CD4-positive, alpha-beta memory T cell (primary cell): ENCODE measurements around the gene RNF186. TPM values are rescaled to one million over a fixed set of nuclear protein-coding genes. Genes with fewer than 3 reads are reported as not detected.

Experiments
- CTCF ChIA-PET: fragments of 350-600 bp; sonication (Branson Sonifier 250); formaldehyde crosslinking; loops from one replicate; lab custom pipeline; 2021; ENCODE audit warnings: inconsistent platforms; ENCODE audit not compliant: partially characterized antibody; lab: Charles Lee
- POLR2A ChIA-PET: fragments of 350-600 bp; sonication (Branson Sonifier 250); formaldehyde crosslinking; loops from one replicate; lab custom pipeline; 2021; ENCODE audit not compliant: partially characterized antibody; lab: Charles Lee
- DNase-seq, 5 donors: peaks; one replicate each; pipeline versions ENCODE4 v3.0.0 to v3.0.0-alpha.2; 2020 to 2022; ENCODE audit warnings: mixed read lengths in 1 of 5
- H3K27ac ChIP-seq: one replicate; pipeline ENCODE4 v1.7.0; 2013; ENCODE audit warnings: low read depth, low read length
- H3K27me3 ChIP-seq: 2 replicates; pipeline ENCODE4 v1.7.0; 2013; ENCODE audit warnings: mild to moderate bottlenecking, low read length, moderate library complexity; ENCODE audit not compliant: insufficient read depth
- H3K36me3 ChIP-seq: 2 replicates; pipeline ENCODE4 v1.7.0; 2013; ENCODE audit warnings: mild to moderate bottlenecking, low read length, moderate library complexity; ENCODE audit not compliant: insufficient read depth
- H3K4me1 ChIP-seq: 2 replicates; pipeline ENCODE4 v1.7.0; 2013; ENCODE audit warnings: mild to moderate bottlenecking, low read length, moderate library complexity; ENCODE audit not compliant: insufficient read depth
- H3K4me3 ChIP-seq, 2 donors: one replicate each; pipeline ENCODE4 v1.7.0; 2013; ENCODE audit warnings: low read length in 2 of 2, mild to moderate bottlenecking in 1 of 2
- H3K9me3 ChIP-seq, 2 donors: one replicate each; pipeline ENCODE4 v1.7.0; 2013; ENCODE audit warnings: low read length in 2 of 2, control low read depth in 1 of 2; ENCODE audit not compliant: control insufficient read depth in 1 of 2
- H3K27ac Mint-ChIP-seq, 7 donors: one replicate each; pipeline ENCODE4 v1.8.0; 2020 to 2021; ENCODE audit warnings: mixed read lengths in 7 of 7, mild to moderate bottlenecking in 6 of 7, inconsistent platforms in 3 of 7, moderate library complexity in 3 of 7
- H3K27me3 Mint-ChIP-seq, 2 donors: one replicate each; pipeline ENCODE4 v1.8.0; 2020 to 2021; ENCODE audit warnings: mixed read lengths in 2 of 2
- H3K36me3 Mint-ChIP-seq, 2 donors: one replicate each; pipeline ENCODE4 v1.8.0; 2020 to 2021; ENCODE audit warnings: mixed read lengths in 2 of 2, inconsistent platforms in 1 of 2, mild to moderate bottlenecking in 1 of 2
- H3K4me1 Mint-ChIP-seq, 4 donors: one replicate each; pipeline ENCODE4 v1.8.0; 2020 to 2021; ENCODE audit warnings: mixed read lengths in 4 of 4, mild to moderate bottlenecking in 1 of 4
- H3K4me3 Mint-ChIP-seq, 8 donors: one replicate each; pipeline ENCODE4 v1.8.0; 2020 to 2021; ENCODE audit warnings: mixed read lengths in 8 of 8, mild to moderate bottlenecking in 7 of 8, moderate library complexity in 6 of 8, inconsistent platforms in 3 of 8
- H3K9me3 Mint-ChIP-seq, 8 donors: one replicate each; pipeline ENCODE4 v1.8.0; 2020 to 2021; ENCODE audit warnings: mixed read lengths in 8 of 8, mild to moderate bottlenecking in 5 of 8, inconsistent platforms in 3 of 8, moderate library complexity in 1 of 8
- intact Hi-C: fragments of 100-400 bp; cut with micrococcal nuclease; formaldehyde crosslinking; loops from one replicate; pipeline ENCODE4 v1.15.1; 2023
- polyA plus RNA-seq, 2 donors: library from polyadenylated mRNA; unstranded; fragments of 300-500 nt; fragmentation: Illumina TruSeq; gene quantifications; one replicate each; pipeline ENCODE4 v1.2.3, GENCODE V29; 2021
- total RNA-seq, 2 experiments: library from RNA; stranded (reverse); gene quantifications; one replicate each; pipeline ENCODE4 v1.2.3, GENCODE V29; 2021

RNF186 gene
- total and polyA plus RNA-seq, 4 experiments from 2014 or later: not detected

DNA sequence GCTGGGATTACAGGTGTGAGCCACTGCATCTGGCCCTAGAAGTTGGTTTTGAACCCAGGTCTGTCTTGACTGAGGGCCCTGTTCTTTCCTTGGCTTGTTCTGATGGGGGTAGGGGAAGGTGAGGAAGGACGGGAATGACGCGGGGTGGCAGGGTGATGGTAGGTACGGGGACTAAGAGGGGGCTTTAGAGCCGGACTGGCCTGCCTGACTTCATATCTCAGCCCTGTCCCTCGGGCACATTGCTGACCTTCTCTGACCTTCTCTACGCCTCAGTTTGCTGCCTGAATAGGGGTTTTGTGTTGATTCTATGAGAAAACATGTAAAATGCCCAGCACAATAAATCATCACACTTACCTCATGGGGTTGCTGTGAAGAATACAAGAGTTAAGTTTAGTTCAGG is 6.7 kb downstream of the RNF186 start:
- H3K4me3 Mint-ChIP-seq: no peak overlapping the region
- H3K4me1 ChIP-seq: no peaks in the 10 kb centered on the region
- no peaks in the 10 kb centered on the region for H3K27me3 ChIP-seq
- H3K27ac ChIP-seq: no peak overlapping the region
- no peaks in the 10 kb centered on the region for H3K36me3 ChIP-seq
- H3K27ac Mint-ChIP-seq: no peak overlapping the region
- ChIA-PET POLR2A (no interaction called here), CTCF (no interaction called here)
- H3K9me3 Mint-ChIP-seq: no peaks in the 10 kb centered on the region
- no peaks in the 10 kb centered on the region for H3K36me3 Mint-ChIP-seq
- no peaks in the 10 kb centered on the region for H3K27me3 Mint-ChIP-seq
- no peaks in the 10 kb centered on the region for H3K4me1 Mint-ChIP-seq
- H3K4me3 ChIP-seq: no peak overlapping the region
- intact Hi-C loops: no loop called here
- no peak for DNase-seq
- H3K9me3 ChIP-seq: no peaks in the 10 kb centered on the region

DNA sequence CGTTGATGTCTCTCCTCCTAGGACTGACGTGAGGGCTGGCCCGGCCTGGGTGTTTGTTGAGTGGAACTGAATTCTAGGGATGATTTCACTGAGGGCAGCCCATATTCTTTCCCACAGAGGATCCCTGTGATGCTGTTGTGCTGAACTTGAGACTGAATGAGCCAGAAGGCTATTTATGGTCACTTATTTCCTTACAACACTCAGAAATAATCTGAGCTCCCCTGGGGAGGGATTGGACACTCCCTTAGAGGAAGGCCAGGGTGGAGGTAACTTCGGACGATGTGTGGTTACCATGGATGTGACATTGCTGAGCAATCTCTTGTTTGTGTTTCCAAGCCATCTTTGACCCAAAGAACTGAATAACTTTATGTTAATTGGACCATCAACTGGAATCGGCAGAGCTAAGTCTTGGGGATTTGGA is 10.2 kb downstream of the RNF186 start:
- Histone ChIP-seq H3K9me3 (no peaks in the 10 kb centered on the region), H3K36me3 (no peaks in the 10 kb centered on the region), H3K4me1 (peaks cover 12% of the 10 kb centered on the region), H3K4me3 (no peak overlapping the region), H3K27ac (no peak overlapping the region), H3K27me3 (no peaks in the 10 kb centered on the region)
- H3K4me1 Mint-ChIP-seq: peaks cover 8 to 18% (median 13%) of the 10 kb centered on the region in 4 donors
- DNase-seq: no peak
- no peak overlapping the region for H3K4me3 Mint-ChIP-seq
- CTCF ChIA-PET: interaction anchor here (0.6 kb wide), 1 partner anchor 392 kb away, joined by 3 read pairs; no protein-coding TSS in a partner anchor
- intact Hi-C loops: no loop called here
- H3K36me3 Mint-ChIP-seq: peaks cover 0 to 4% of the 10 kb centered on the region in 2 donors
- no peaks in the 10 kb centered on the region for H3K27me3 Mint-ChIP-seq
- peak overlapping the region in 1 of 7 donors; percentile 24 for H3K27ac Mint-ChIP-seq
- POLR2A ChIA-PET: no interaction called here
- H3K9me3 Mint-ChIP-seq: no peaks in the 10 kb centered on the region

GRCh38 chr1:19802269-19802668 is 12.8 kb downstream of the RNF186 start:
- no peaks in the 10 kb centered on the region for H3K36me3 ChIP-seq
- no peaks in the 10 kb centered on the region for H3K27me3 ChIP-seq
- POLR2A ChIA-PET: interaction anchor here (1.5 kb wide), 1 partner anchor 11 kb away, joined by 4 read pairs; no protein-coding TSS in a partner anchor
- H3K4me1 Mint-ChIP-seq: peaks cover 12 to 31% (median 23%) of the 10 kb centered on the region in 4 donors
- peaks cover 0 to 9% of the 10 kb centered on the region in 2 donors for H3K36me3 Mint-ChIP-seq
- H3K4me1 ChIP-seq: peaks cover 26% of the 10 kb centered on the region
- no peak overlapping the region for H3K4me3 ChIP-seq
- H3K27me3 Mint-ChIP-seq: no peaks in the 10 kb centered on the region
- H3K27ac Mint-ChIP-seq: peak overlapping the region in 1 of 7 donors; percentile 29
- intact Hi-C loops: no loop called here
- CTCF ChIA-PET: interaction anchor here (0.6 to 1.7 kb wide), 2 partner anchors 8 to 410 kb away, joined by 4 to 5 read pairs; no protein-coding TSS in a partner anchor
- no peak for DNase-seq
- no peak overlapping the region for H3K27ac ChIP-seq
- H3K4me3 Mint-ChIP-seq: peak overlapping the region in 1 of 8 donors; percentile 46
- no peaks in the 10 kb centered on the region for H3K9me3 ChIP-seq
- no peaks in the 10 kb centered on the region for H3K9me3 Mint-ChIP-seq

DNA sequence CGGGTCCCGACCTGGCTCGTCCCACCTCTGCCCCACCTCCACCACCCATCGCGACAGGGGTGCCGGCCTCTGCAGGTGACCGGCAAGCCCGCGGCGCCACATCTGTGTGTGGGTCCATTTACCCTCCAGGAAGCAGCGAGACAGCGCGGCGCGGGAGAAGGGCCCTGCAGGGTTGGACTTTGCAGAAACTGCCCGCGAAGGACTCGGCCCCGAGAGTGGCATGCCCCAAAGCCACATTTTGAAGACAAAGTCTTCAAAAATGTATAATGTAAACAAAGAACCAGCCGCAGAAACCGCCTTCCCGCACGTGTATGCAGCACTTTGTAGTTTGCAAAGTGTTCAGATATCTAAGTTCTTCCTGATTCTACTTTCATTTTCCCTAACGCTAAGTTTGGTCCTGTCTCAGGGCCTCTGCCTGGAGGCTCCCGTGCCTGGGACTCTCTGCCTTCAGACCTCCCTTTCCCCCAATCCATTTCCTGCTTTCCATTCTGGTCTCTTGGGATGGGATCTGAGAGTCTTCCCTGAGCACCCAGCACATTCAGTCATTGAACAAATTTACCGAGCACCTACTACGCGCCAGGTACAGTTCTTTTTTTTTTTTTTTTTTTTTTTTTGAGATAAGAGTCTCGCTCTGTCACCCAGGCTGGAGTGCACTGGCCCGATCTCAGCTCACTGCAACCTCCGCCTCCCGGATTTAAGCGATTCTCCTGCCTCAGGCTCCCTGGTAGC is 14.8 kb downstream of the RNF186 start:
- peaks cover 14 to 39% (median 25%) of the 10 kb centered on the region in 4 donors for H3K4me1 Mint-ChIP-seq
- no peaks in the 10 kb centered on the region for H3K27me3 Mint-ChIP-seq
- intact Hi-C loops: no loop called here
- Histone ChIP-seq H3K9me3 (no peaks in the 10 kb centered on the region), H3K27ac (peak overlapping the region; percentile 73), H3K27me3 (no peaks in the 10 kb centered on the region), H3K4me1 (peaks cover 26% of the 10 kb centered on the region), H3K4me3 (peak overlapping the region; percentile 48 to 49), H3K36me3 (no peaks in the 10 kb centered on the region)
- H3K9me3 Mint-ChIP-seq: peaks cover 0 to 2% (median 0%) of the 10 kb centered on the region in 8 donors
- ChIA-PET CTCF (interaction anchor here (1.7 kb wide), 1 partner anchor 10 kb away, joined by 5 read pairs; no protein-coding TSS in a partner anchor), POLR2A (interaction anchor here (0.6 to 0.8 kb wide), 2 partner anchors 10 to 35 kb away, joined by 3 read pairs; no protein-coding TSS in a partner anchor)
- peaks cover 4 to 11% of the 10 kb centered on the region in 2 donors for H3K36me3 Mint-ChIP-seq
- peak; percentile 49 to 64 (median 53) for DNase-seq
- peak overlapping the region; percentile 91 to 98 (median 95) for H3K4me3 Mint-ChIP-seq
- peak overlapping the region; percentile 85 to 99 (median 98) for H3K27ac Mint-ChIP-seq

DNA sequence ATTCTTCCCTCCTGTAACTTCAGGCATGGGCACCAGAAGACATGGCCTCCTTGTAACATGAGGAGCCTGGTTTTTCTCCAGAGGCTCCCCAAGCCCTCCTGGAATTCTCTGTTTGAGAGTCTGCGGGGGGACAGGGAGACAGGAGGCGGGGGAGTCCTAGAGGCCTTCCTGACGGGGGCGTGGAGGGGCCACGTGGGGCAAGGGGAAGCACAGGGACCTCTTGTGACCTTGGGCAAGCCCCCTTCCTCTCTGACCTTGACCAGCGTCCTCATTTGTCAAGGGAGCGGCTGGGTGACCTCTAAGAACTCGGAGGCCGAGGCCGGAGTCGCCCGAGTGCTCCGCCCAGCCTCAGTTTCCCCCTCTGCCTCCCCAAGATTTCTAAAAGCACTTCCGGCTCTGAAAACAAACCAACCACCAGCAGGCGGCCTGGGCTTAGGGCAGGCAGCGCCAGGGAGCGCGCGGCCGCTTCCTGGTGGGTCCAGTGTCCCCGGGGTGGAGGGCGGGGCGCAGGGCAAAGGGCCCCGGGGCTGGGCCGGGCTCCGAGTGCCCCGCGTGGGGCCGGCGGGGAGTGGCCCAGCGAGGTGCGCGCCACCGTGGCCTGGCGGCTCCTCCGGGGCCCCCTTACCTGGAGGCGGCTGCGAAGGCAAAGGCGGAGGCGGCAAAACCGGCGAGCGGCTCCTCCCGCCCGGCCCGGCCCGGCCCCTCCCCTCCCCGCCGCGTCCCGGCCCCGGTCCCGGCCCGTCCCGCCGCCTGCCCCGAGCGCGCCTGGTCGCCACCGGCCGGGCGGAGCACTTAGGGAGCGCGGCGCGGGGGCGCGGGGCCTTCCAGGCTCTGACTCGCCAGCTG is 15.6 kb downstream of the RNF186 start, which contains the start of gene TMCO4:
TMCO4 (minus strand) TSS at position 687 of the 846 bp plus-strand sequence. CDS start 19,158 bp downstream, outside the sequence.
- Mint-ChIP-seq H3K9me3 (peaks cover 0 to 2% (median 0%) of the 10 kb centered on the region in 8 donors), H3K4me3 (peak within 1 kb of the TSS; percentile 91 to 98 (median 95)), H3K4me1 (peaks cover 16 to 44% (median 29%) of the 10 kb centered on the region in 4 donors), H3K36me3 (peaks cover 9 to 15% of the 10 kb centered on the region in 2 donors), H3K27ac (peak within 1 kb of the TSS; percentile 85 to 99 (median 98)), H3K27me3 (no peaks in the 10 kb centered on the region)
- H3K4me1 ChIP-seq: peaks cover 28% of the 10 kb centered on the region
- H3K9me3 ChIP-seq: no peaks in the 10 kb centered on the region
- ChIA-PET CTCF (no interaction called here), POLR2A (interaction anchor here (0.6 to 0.9 kb wide), 2 partner anchors 9 to 83 kb away, joined by 3 read pairs; partner anchors contain the start of gene OTUD3)
- intact Hi-C loops: no loop called here
- H3K36me3 ChIP-seq: no peaks in the 10 kb centered on the region
- H3K27me3 ChIP-seq: no peaks in the 10 kb centered on the region
- H3K27ac ChIP-seq: peak within 1 kb of the TSS; percentile 73
- peak within 1 kb of the TSS; percentile 48 to 49 for H3K4me3 ChIP-seq
- peak; percentile 43 to 57 (median 52) for DNase-seq

DNA sequence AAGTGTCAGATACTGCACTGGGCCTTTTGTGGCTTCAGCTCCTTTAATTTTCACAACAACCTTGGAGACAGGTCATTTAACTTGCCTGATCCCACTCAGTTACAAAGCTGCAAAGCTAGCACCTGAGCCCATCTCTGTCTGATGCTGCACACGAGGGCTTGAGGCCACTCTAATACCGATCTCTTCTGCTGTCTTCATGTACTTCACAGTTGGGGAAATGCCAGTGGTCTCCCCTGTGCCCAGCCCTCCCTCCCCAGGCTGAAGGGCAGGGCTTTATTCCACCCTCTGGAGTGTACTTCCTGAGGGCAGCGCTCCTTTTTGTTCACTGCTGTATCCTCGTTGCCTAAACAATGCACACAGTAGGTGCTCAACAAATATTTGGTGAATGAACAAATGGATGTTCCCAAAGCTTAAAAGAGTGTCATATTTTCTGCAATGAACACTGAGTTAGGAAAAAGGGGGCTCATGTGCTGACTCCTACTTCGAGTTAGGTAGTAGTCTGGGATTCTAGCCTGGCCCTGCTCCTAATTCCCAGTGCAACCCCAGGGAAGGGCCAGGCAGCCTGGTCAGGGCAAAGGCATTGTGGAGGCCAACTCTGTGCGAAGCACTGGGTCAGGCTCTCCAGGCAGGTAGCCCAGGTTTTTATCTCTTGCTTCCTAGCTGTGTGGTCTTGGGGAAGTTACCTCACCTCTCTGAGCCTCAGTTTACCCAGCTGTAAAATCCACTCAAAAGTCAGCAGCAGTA is 16.4 kb downstream of the RNF186 start:
- peaks cover 0 to 2% (median 0%) of the 10 kb centered on the region in 8 donors for H3K9me3 Mint-ChIP-seq
- ChIA-PET POLR2A (interaction anchor here (0.9 kb wide), 1 partner anchor 83 kb away, joined by 3 read pairs; the partner anchor contains the start of gene OTUD3), CTCF (interaction anchor here (0.8 to 1.1 kb wide), 2 partner anchors 13 to 84 kb away, joined by 3 read pairs; partner anchors contain the start of gene OTUD3)
- Histone ChIP-seq H3K27ac (peak overlapping the region; percentile 73), H3K36me3 (no peaks in the 10 kb centered on the region), H3K27me3 (no peaks in the 10 kb centered on the region), H3K4me3 (peak overlapping the region in 1 of 2 donors; percentile 49), H3K9me3 (no peaks in the 10 kb centered on the region), H3K4me1 (peaks cover 36% of the 10 kb centered on the region)
- H3K4me3 Mint-ChIP-seq: peak overlapping the region; percentile 81 to 89 (median 85)
- no peaks in the 10 kb centered on the region for H3K27me3 Mint-ChIP-seq
- intact Hi-C loops: no loop called here
- no peak for DNase-seq
- H3K36me3 Mint-ChIP-seq: peaks cover 13 to 19% of the 10 kb centered on the region in 2 donors
- peaks cover 22 to 52% (median 37%) of the 10 kb centered on the region in 4 donors for H3K4me1 Mint-ChIP-seq
- peak overlapping the region; percentile 83 to 95 (median 92) for H3K27ac Mint-ChIP-seq
